Fibroblast of skin of left quadriceps (primary cell): ENCODE data around the gene PDE8B.

Experiments used
- DNase-seq, 2 experiments: peaks; one replicate each; pipeline ENCODE4 v3.0.0-alpha.2; 2013; ENCODE audit warnings: low read depth in 2 of 2

Gene PDE8B

DNA sequence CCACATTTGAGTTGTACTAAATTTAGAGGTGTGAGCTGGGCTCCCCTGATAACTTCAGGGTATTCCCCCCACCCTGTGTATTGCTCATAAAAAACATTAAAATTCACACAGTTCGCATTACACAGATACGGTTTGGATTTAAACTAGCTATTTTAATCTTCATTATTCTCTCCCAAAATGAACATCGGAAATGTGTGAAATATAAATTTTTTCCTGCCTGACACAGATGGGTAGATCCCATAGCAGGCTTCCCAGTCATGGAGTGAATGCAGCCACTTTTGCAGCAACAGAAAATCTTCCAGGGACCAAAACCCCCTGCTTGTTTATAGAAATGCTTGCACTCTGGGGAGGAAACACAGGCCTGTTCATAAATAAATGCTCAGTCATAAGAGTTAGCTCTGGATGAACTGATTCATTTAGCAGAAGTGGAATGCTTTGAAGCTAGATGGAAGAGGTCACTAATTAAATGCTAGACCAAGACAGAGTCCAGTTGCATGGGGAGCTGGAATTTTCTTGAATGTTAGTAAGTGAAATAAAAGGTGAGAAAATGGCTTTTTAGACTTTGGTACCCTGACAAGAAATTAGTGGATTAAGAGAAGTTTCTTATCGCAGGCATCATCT lies 115.6 kb downstream of the PDE8B start:
- no peak for DNase-seq

DNA sequence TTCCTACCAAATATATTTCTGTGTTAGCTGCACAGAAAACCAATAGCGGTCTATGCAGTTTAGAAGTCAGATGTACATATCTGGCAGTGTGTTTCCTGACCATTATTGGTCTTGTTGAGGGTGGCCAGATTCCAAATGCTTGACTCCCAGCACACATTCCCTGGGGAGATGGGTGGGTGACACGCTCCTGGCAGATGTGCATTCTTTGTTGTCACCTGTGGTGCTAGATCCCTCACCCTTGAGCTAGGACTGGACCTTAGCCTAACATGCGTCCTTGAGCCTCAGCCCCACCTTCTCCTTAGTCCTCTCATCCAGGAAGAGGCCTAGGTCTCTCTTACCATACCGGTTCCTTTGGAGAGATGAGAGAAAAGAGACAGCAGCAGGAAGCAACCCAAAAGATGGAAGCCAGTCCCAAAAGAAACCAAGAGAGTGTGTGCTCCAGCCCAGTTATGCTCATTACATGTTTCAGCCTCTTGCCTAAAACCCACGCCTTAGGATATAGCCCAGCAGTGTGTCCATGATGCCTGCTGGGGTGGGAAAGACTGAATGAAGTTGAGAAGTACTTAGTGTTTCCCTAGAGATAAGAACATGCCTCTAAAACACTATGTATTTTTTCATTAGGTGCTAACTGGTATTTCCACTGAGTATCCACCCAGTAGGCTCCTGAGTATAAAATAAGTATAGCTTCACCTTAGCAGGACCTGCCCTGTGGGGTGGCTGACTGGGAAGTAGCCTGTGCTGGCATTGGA lies 116.7 kb downstream of the PDE8B start:
- DNase-seq, result no peak

DNA sequence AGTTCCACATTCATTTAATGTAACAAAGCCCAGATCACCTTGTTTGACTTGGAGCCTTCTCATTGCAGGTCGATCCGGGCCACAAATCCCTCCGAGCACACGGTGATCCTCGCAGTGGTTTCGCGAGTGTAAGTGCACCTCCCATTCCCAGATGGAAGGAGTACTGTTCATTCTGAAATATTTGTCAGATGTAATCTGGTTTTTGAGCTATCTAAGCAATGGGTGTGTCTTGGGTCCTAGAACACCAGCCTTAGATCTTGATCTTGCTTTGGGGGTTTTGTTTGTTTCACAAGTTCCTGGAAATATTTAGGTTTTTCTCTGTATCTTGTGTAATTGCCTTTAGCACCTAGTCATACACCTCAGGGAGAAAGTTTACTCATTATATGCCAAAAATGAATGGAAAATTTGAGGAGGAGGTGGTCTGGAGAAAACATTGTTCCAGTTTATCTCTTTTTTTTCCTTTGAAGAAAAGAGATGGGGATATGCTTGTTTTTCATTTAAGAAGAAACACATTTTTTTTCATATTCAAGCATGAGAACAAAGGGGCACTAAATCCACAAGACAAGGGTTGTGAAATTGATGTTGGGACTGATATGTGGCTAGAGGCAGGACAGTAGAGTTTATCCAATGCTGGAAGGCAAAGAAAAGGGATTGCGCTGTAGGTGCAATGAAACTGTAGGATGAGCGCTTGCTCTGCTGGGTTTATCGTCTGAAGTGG lies 118.6 kb downstream of the PDE8B start:
- no peak for DNase-seq

DNA sequence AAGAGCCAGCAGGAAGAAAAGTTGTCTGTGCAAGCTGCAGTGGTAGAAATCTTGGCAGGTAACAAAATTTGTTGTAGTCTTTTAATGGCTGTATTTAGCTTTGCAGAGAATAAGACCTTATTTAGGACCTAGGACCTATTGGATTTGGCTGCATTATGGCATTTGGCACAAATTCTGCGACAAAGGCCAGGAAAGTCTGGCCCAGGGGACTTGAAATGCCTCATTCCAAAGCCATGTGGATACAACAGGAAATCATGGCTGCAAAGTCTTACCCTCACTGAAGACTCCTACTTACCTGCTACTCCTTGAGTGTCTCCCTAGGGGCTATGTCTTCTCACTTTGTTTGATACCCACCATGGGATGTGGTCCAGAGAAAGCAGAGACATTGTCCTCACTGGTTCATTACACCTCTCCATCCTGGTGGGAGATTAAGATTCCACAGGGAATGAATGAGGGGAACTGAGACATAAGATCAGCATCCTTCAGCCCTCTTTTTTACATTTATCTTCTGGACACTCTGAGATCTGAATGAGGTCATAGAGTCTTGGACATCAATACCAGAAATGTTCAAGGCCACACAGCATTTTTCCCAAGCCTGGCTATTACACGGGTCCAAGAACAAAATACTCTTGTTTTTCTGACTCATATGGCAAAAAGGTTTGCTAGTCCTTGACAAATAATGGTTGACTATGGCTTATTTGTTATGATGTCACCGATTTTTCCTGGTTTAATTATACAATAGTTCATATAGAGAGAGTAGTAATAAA lies 119.4 kb downstream of the PDE8B start:
- no peak for DNase-seq

DNA sequence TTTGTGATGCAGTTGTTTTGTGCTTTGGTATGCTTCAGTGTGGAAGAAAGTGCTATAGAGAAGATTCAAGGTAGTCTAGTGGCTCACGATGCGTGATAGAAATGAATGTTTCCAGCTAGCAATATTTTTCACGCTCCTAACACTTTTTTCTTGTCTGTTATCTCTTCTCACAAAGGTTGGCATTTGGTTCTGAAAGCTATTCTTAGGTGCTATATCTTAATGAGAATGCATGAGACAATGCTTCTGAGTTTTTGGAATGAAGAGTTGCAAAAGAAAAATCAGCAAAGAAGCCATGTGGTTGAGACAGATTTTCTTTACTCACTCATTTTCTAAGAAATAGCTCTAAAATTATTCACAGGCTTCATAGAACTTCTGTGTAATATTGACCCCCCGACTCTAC lies 122.6 kb downstream of the PDE8B start:
- DNase-seq, result no peak

DNA sequence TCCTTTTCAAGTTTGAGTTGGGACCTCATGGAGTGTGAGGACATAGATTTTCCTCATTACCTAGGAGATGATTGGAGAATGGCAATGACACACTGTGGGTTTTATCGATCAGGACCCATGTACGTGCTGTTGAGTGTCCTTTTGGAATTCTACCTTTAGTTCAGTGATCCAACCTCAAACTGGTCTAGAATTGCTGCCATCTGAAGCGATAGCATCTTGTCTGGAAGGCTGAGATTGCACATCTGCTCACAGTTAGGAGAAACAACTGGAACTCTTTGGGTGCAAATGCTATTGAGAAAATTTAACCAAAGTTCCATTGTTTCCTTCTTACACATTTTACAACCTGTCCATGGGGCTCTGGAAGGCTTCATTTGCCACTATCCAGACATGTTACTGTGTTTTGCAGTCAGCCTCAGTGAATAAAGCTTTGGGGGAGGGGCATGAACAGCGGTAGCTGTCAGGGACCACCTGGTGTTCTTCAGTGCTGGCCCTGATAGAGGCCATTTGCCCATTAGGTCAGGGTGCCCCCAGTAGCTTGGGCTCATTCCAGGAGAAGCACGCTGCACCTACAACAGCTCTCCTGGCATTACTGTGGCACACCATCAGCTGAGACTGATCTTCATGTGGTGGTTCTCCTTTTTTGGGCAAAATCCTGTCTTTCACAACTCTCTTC lies 123.1 kb downstream of the PDE8B start:
- DNase-seq, result no peak

DNA sequence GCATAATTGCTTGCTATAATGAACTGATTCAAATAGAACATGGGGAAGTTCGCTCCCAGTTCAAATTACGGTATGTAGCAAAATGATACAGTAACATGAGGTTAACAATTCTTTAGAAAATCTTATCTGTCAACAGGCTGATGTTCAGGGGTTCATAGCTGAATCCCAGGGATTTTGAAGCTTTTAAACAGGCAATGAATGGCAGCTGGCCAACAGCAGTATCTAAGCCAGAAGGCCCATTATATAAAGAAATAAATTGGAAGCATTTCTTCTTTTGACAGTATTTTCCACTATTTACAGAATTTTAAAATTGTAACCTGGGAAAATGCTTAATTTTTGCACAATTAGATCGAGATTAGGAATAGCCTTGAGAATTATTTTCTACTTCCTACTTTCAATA lies 126.8 kb downstream of the PDE8B start:
- DNase-seq, result no peak

DNA sequence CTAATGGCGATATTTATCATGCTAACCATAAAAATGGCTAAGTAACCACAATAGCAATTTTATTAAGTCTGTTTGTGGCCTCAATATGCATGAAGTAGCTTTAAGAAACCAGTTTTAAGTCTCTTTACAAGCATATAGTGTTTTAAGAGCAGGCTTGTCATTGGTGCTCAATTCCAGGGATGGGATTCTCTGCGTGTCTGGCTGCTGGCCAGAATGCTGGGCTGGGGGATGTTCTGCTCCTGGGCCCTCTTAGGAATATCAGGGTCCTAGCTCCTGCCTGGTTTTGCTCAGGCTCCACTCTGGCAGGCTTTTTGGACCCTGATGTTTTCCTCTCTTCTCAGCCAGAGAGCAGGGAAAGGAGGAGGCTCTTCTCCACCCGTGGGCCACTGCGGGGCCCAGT lies 127.2 kb downstream of the PDE8B start:
- DNase-seq, result no peak

DNA sequence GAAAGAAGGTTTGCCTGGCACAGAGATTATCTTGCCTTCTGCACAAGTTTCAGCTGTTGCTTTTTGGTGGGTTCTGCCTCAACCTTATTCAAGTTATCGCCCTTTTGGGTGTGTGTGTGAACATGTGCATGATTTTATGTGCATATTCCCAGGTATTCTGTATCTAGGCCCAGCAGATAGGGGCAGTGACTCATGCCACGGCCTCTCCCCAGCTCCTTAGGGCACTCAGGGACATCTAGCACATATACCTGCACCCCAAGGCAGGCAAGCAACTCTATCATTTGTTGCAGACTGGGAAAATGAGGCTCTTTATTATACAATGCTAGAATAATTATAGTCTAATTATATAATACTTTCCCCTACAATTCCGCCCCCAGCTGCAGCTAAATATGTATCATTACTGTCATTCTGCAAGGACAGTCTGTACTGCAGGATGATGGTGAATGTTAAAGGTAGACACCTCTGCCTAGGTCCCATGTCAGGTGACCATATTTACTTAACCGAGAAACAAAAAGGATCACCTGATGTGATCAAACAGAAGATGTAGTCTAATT lies 128.9 kb downstream of the PDE8B start:
- DNase-seq, result no peak

DNA sequence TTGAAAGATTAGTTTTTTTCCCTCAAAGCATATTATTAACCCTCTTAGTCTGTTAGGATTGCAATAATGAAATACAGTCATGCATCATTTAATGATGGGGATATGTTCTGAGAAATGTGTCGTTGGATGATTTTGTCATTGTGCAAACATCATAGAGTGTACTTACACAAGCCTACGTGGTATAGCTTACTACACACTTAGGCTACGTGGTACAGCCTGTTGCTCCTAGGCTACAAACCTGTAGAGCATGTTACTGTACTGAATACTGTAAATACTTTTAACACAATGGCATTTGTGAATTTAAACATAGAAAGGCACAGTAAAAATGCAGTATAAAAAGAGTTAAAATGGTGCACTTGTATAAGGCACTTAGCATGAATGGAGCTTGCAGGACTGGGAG lies 132.7 kb downstream of the PDE8B start:
- DNase-seq, result no peak

DNA sequence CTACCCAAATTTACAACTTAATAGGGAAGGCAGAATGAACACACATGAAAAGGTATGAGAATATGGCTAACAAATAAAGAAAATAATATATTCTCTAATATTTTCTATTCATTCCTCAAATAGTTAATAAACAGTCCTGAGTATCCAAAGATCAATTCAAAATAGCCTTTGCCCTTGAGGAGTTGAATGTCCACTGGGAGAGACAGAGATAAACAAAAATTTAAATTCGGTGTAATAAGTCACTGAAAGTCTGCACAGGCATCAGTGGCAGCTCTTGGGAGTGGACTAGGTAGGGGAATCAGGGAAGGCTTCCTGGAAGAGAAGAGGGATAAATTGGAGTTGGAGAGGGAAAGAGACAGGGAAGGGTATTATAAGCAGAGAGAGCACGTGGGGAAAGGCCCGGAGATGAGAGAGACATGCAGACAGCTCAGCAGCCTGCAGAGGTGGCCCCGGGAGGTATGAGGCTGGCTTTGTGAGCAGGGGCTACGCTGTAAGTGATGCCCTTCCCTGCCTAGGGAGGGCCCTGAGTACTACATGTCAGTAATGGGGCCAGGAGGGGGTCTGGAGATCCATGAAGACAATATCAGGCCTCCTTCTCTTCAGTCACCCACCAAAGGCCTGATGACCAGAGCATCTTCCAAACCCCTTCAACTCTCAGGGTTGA lies 137.1 kb downstream of the PDE8B start:
- no peak for DNase-seq

DNA sequence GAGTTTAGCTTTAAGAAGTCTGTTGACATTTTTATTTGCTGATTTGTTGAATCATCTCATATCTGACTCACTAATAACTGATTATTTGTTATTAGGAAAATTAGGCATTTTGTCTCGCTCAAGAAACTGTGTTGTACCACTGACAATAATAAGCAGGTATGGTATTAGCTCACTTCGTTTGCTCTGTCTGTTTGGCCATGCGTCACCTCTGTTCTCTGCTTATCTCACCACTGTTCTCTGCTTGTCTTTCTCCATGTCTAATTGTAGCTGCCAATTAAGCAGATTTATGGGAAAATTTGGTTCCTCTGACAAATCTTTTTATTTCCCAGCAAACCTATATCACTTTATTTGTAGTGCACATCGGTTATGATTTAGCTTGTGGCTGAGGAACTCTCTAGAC lies 142.8 kb downstream of the PDE8B start:
- no peak for DNase-seq

DNA sequence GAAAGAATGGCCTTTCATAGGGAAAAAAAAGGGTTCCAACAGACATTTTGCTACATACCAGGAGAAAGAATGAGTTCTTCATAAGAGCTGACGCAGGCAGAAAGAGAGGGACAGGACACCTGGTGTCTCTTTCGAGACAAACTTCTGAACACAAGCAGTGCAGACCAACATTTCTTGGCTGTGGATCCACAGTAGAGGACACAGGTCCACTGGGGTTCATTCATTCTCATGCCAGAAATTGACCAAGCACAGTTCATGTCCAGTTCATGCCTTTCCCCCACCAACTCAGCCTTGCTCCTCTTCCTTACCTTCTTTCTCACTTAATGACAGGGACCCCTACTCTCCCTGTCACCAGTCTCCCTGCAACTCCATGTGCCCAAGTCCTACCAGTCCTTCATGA lies 144.0 kb downstream of the PDE8B start:
- no peak for DNase-seq

DNA sequence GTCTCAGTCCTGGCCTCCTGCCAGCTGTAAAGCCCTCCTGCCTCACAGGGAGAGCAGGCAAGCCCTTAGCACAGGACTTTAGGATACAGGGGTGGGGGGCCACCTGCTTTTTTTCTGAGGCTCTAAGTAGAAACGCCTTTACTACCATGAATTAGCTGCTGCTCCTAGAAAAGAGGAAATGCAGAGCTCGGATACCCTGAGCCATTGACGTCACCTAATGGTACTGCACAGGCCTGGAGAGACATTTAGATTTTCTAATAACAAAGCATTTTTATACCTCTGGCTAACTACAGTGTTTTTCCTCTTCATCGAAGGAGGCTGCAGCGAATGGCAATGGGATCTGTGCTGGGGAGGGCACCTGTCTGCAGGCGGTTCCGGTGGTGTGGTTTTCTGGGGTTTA lies 144.6 kb downstream of the PDE8B start:
- no peak for DNase-seq

DNA sequence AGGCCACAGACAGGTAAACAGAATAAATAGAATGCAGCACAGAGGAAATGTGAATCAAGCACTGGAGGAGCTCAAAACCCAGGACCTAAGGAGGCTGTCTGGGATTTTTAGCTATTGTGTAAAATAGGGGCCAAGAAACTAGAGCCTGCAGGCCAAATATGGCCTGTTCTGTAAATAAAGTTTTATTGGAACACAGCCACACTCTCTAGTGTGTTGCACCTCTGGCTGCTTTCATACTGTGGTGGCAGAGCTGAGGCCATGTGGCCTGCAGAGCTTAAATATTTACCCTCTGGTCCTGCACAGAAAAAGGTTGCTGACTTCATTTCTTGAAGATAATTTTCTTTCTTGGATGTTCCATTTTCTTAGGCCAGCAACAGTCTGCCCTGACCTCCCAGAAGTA lies 145.3 kb downstream of the PDE8B start:
- DNase-seq, result no peak

DNA sequence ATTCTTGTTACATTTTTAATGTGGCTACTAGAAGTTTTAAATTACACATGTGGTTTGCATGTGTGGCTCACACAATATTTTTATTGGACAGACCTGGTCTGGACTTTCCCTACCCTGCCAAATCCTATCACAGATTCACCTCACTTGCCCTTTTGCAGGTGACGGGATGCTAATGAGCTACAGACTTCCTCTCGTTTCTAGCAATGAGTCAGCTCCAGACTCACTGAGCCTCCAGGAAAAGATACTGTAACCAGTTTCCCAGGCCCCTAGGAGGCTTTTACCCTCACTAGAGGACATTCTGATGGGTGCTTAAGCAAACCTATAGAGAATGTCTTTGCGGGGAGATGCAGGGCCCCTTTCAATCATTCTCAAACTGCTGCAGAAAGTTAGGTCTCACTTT lies 146.3 kb downstream of the PDE8B start:
- peak; percentile 46 to 47 for DNase-seq

DNA sequence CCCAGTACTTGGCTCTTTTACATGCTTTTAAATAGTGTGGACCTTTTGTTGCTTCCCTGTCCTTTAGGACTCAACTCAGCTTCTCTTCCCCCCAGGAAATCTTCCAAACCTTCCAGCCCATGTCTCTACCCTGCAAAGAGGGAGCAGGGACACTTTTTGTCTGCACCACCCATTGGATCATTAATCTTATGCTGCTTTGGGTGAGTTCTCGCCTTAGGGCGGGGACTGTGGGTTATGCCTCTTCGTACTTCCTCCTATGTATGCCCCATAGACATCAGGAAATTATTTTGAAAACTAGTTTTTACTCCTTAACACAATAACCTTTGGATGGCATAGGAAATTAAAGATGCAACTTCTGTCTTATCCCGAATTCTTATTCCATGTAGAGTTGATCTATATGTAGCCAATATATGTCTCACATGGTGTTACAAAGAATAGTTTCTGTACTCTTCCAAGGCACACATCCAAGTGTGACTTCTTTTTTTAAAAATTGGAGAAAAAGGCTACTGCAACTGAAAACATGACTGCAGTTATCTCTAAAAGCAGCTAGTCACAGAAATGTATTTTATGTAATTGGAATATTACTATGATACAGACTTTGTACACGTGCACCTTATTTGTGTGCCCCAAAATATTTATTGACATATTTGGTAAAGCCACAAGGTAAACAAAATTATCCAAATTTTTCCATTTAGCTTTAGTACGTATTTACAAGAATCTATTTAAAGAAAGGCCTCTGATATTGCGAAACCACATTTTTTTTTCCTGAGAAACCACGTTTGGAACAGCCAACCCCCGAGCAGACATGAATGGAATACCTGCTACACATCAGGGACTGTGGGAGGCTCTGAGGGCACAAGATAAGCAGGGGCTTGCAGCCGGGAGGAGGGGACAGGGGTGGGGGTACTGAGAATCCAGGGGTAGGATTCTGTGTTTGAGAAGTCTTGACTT lies 148.1 kb downstream of the PDE8B start:
- peak; percentile 44 to 45 for DNase-seq

DNA sequence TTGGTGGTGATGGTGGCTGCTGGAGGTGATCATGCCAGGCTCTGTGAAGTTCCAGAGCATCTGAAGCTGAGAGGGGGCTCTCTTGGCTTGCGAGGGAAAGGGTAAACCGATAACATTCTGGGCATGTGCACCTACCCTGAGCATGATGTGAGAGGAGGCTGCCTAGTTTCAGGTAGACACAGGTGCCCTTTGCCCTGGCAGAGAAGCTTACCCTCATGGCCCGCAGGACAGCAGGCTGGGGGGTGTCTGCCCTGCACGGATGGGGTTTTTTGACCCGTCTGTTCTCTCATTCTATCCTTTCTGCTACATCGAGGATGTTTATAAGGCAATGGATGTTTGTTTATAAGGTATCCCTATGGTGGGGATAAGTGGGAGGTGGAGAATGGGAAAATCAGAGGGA lies 148.8 kb downstream of the PDE8B start:
- no peak for DNase-seq

DNA sequence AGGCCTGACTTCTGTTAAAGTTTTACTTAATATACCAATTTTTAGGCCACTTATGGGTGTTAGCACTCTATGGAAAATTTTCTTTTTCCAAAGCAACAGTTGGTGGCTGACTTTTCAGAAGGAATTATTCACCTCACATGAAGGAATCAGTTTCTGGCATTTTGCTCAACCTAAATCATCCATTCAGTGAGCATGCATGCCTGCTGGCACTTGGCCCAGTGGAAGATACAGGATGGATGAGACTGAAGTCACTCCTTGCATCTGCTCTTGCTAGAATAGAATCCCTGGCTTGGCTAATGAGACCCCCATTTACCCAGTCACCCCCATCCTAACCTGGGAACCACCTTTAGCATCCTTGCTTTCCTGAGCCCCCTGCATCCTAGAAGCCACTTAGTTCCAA lies 149.9 kb downstream of the PDE8B start:
- peak in 1 of 2 experiments; percentile 5 for DNase-seq

DNA sequence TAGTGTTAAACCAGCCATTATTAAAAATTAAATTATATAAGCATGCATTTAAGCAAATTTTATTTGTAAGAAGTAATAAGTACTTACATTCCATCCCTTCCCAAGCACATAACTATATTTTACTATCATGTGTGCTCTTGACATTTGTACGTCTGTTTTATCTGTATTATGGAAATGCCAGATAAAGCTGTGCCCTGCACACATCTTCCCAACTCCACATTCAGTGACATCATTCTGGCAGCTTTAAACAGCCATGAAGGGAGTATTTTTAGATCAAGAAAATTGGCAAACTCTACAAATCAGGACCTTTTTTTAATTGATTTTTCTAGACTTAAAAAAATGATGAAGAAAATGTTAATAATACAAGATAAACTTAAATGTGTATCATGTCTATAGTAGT lies 150.5 kb downstream of the PDE8B start:
- no peak for DNase-seq
